HCT116 (cell line): ENCODE measurements around the gene NPTX1. TPM values are rescaled to one million over a fixed set of nuclear protein-coding genes. Genes with fewer than 3 reads are reported as not detected.

Experiments used
- ATAC-seq: fragments of 200-7000 bp; cut with Tn5 transposase; 2 replicates; pipeline ENCODE4 v1.9.1; 2020; ENCODE audit warnings: mild to moderate bottlenecking, moderate library complexity
- BruUV-seq: library from RNA; stranded (reverse); fragments of 400-500 nt; replicated peaks from 2 replicates; lab custom pipeline; 2021; lab: Mats Ljungman, UMichigan
- CTCF ChIA-PET: fragments of 300-600 bp; sonication (Branson Sonifier 250); formaldehyde crosslinking; loops from one replicate; lab custom pipeline; 2021; ENCODE audit warnings: antibody characterized with exemption; lab: Charles Lee
- POLR2A ChIA-PET: fragments of 300-600, 350-600 bp; sonication (Branson Sonifier 250); formaldehyde crosslinking; loops from one replicate; lab custom pipeline; 2021; ENCODE audit warnings: antibody characterized with exemption; lab: Charles Lee
- RAD21 ChIA-PET, 2 experiments: fragments of 300-600 bp; sonication (Branson Sonifier 250); formaldehyde crosslinking; loops; one replicate each; lab custom pipeline; 2023; ENCODE audit warnings: low total read pairs in 2 of 2; ENCODE audit not compliant: uncharacterized antibody in 2 of 2, unreplicated experiment in 2 of 2, low non-redundant PET in 1 of 2; lab: Charles Lee
- DNase-seq: peaks from one replicate; pipeline ENCODE4 v3.0.0-alpha.2; 2010; ENCODE audit warnings: low read depth, low spot score
- H2AFZ ChIP-seq: fragments of 200-600 bp; shearing (Covaris generic), sonication (generic); 2 replicates; pipeline ENCODE4 v1.6.1; 2017; ENCODE audit warnings: low read depth, mixed run types, mixed read lengths, antibody characterized with exemption, low read length; ENCODE audit not compliant: poor library complexity, severe bottlenecking
- H3K27ac ChIP-seq: 2 replicates; pipeline ENCODE4 v1.5.1; 2012; ENCODE audit warnings: low read depth, low read length
- H3K27me3 ChIP-seq: fragments of 200-600 bp; sonication (generic); 2 replicates; pipeline ENCODE4 v1.6.1; 2016; ENCODE audit warnings: mixed run types, low read length, mixed read lengths; ENCODE audit not compliant: insufficient read depth
- H3K36me3 ChIP-seq, 2 experiments: fragments of 200-500 bp in 1 of 2; fragments of 200-600 bp in 1 of 2; sonication (Bioruptor generic) in 1 of 2; sonication (generic) in 1 of 2; 2 replicates each; pipeline versions ENCODE4 v1.5.1 to v1.6.1; 2014 to 2016; ENCODE audit warnings: low read length in 2 of 2, inconsistent platforms in 1 of 2, mixed read lengths in 1 of 2, mixed run types in 1 of 2; ENCODE audit not compliant: insufficient read depth in 2 of 2, control insufficient read depth in 1 of 2
- H3K4me1 ChIP-seq, 2 experiments: fragments of 200-600 bp in 1 of 2; sonication (generic) in 1 of 2; 2 replicates each; pipeline versions ENCODE4 v1.5.1 to v1.6.1; 2012 to 2017; ENCODE audit warnings: low read length in 2 of 2, inconsistent platforms in 1 of 2, mild to moderate bottlenecking in 1 of 2, mixed read lengths in 1 of 2, mixed run types in 1 of 2, moderate library complexity in 1 of 2; ENCODE audit not compliant: insufficient read depth in 2 of 2, control insufficient read depth in 1 of 2
- H3K4me2 ChIP-seq: fragments of 200-600 bp; sonication (generic); 2 replicates; pipeline ENCODE4 v1.6.1; 2017; ENCODE audit warnings: mixed run types, low read length, mixed read lengths
- H3K4me3 ChIP-seq, 2 experiments: fragments of 200-600 bp in 1 of 2; sonication (generic) in 1 of 2; replicated peaks in 1 of 2; 2 replicates each; pipeline ENCODE4 v1.5.1; 2011 to 2016; ENCODE audit warnings: low read length in 2 of 2, control low read depth in 1 of 2, low read depth in 1 of 2, mild to moderate bottlenecking in 1 of 2, mixed read lengths in 1 of 2, mixed run types in 1 of 2
- H3K79me2 ChIP-seq: fragments of 200-600 bp; sonication (generic); 2 replicates; pipeline ENCODE4 v1.6.1; 2017; ENCODE audit warnings: mild to moderate bottlenecking, mixed run types, low read length, moderate library complexity, mixed read lengths; ENCODE audit not compliant: insufficient read depth
- H3K9ac ChIP-seq: fragments of 200-600 bp; sonication (generic); 2 replicates; pipeline ENCODE4 v1.6.1; 2016; ENCODE audit warnings: low read length, mixed read lengths
- H3K9me2 ChIP-seq: fragments of 200-600 bp; sonication (generic), shearing (Covaris generic); 2 replicates; pipeline ENCODE4 v1.6.1; 2017; ENCODE audit warnings: mixed run types, mild to moderate bottlenecking, moderate library complexity; ENCODE audit not compliant: insufficient read depth
- H3K9me3 ChIP-seq, 2 experiments: fragments of 200-500 bp in 1 of 2; fragments of 200-600 bp in 1 of 2; sonication (Bioruptor generic) in 1 of 2; sonication (generic) in 1 of 2; 2 replicates each; pipeline ENCODE4 v1.6.1; 2014 to 2017; ENCODE audit warnings: low read length in 2 of 2, mixed read lengths in 2 of 2, inconsistent platforms in 1 of 2, low read depth in 1 of 2, mild to moderate bottlenecking in 1 of 2, mixed run types in 1 of 2, moderate library complexity in 1 of 2; ENCODE audit not compliant: control insufficient read depth in 1 of 2, insufficient read depth in 1 of 2
- H4K20me1 ChIP-seq: fragments of 200-600 bp; sonication (generic), shearing (Covaris generic); 2 replicates; pipeline ENCODE4 v1.6.1; 2017; ENCODE audit warnings: mixed run types, mild to moderate bottlenecking, moderate library complexity; ENCODE audit not compliant: insufficient read depth
- CBX3 ChIP-seq: IDR thresholded peaks from 2 replicates; pipeline ENCODE4 v1.6.1; 2012; ENCODE audit warnings: low read depth
- EGR1 ChIP-seq: IDR thresholded peaks from 2 replicates; pipeline ENCODE4 v1.6.1; 2012; ENCODE audit warnings: low read depth
- ELF1 ChIP-seq: IDR thresholded peaks from 2 replicates; pipeline ENCODE4 v1.6.1; 2012; ENCODE audit warnings: low read depth, borderline replicate concordance
- EZH2 ChIP-seq: fragments of 200-600 bp; sonication (generic); IDR thresholded peaks from 2 replicates; pipeline ENCODE4 v1.6.1; 2017; ENCODE audit warnings: antibody characterized with exemption, mixed run types
- POLR2AphosphoS5 ChIP-seq: IDR thresholded peaks from 2 replicates; pipeline ENCODE4 v1.6.1; 2011; ENCODE audit warnings: mild to moderate bottlenecking, low read depth, low read length, moderate library complexity
- RAD21 ChIP-seq: IDR thresholded peaks from 2 replicates; pipeline ENCODE4 v1.6.1; 2012; ENCODE audit warnings: low read depth, mild to moderate bottlenecking
- SIN3A ChIP-seq: IDR thresholded peaks from 2 replicates; pipeline ENCODE4 v1.6.1; 2012; ENCODE audit warnings: low read depth
- SP1 ChIP-seq: IDR thresholded peaks from 2 replicates; pipeline ENCODE4 v1.6.1; 2012; ENCODE audit warnings: low read depth
- ZFX ChIP-seq: fragments of 450-650 bp; IDR thresholded peaks from 2 replicates; pipeline ENCODE4 v1.6.1; 2017
- ZNF274 ChIP-seq: fragments of 200-500 bp; sonication (Bioruptor generic); IDR thresholded peaks from 2 replicates; pipeline ENCODE4 v1.6.1; 2014; ENCODE audit warnings: mild to moderate bottlenecking, low read depth, low read length, inconsistent platforms
- intact Hi-C: fragments of 100-400 bp; cut with micrococcal nuclease; formaldehyde crosslinking; loops from 2 replicates; pipeline ENCODE4 v1.10.0; 2022
- total RNA-seq: library from RNA; stranded (reverse); gene quantifications from one replicate; pipeline ENCODE4 v1.2.1, GENCODE V29; 2021; ENCODE audit not compliant: unreplicated experiment
- TF ChIP-seq, protein P1 (sequence below): IDR thresholded peaks from 2 replicates; pipeline ENCODE4 v1.6.1; 2012
- TF ChIP-seq, protein P2 (sequence below): IDR thresholded peaks from 2 replicates; pipeline ENCODE4 v1.6.1; 2012; ENCODE audit warnings: low read depth
- TF ChIP-seq, protein P3 (sequence below): IDR thresholded peaks from 2 replicates; pipeline ENCODE4 v1.6.1; 2012

The NPTX1 gene
- total RNA-seq, 1 experiment from 2014 or later: 0.15 TPM

DNA sequence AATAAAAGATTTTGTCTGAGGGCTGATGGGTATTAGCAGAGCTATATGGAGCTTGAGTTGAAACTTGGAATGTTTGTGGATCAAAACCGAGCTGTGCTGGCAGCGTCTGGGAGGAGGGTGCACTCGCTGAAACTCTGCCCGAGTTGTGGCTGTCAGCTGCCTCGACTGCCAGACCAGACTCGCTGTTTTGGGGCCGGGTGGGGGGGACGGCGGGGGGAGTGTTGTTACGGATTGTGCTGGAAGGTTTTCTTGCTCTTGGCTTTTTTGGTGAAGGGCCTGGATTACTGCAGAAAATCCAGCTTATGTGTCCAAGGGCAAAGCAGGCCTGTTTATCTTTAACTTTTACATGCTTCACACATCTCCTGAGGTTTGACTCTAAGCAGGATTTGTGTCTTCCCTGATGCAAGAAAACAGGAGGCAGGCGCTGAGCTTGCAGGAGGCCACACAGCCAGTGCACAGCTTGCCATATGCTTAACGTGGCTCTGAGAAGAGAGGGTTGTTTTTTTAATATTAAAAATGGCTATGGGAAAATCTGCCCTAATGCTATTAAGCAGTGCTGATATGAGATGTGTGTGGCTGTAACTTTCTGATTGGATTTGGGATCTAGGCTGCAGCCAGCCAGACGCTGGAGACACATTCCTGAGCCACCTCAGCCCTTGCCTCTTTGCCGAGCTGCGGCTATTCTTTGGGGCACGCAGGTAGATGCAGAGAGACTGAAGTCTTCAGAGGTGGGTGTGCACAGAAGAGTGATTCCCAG, 47.7 kb upstream of the NPTX1 start:
- intact Hi-C loops: no loop called here
- ChIA-PET RAD21 (no interaction called here), CTCF (no interaction called here), POLR2A (no interaction called here)
- Histone ChIP-seq H3K27ac (no peak overlapping the region), H3K4me3 (no peak overlapping the region), H3K36me3 (no peaks in the 10 kb centered on the region), H2AFZ (no peak overlapping the region), H3K27me3 (no peaks in the 10 kb centered on the region), H3K79me2 (no peaks in the 10 kb centered on the region), H3K9ac (no peak overlapping the region), H3K4me1 (no peaks in the 10 kb centered on the region), H3K9me3 (peaks cover 0 to 6% of the 10 kb centered on the region in 2 experiments; a peak in 1 of 4 replicates), H3K9me2 (no peaks in the 10 kb centered on the region), H4K20me1 (no peaks in the 10 kb centered on the region), H3K4me2 (no peak overlapping the region)
- no TSS peak for BruUV-seq
- ATAC-seq (no peak), DNase-seq (no peak)
- TF ChIP-seq ELF1: no peak
- no peak for TF ChIP-seq ZNF274
- no peak for TF ChIP-seq EZH2
- TF ChIP-seq, protein P1, sequence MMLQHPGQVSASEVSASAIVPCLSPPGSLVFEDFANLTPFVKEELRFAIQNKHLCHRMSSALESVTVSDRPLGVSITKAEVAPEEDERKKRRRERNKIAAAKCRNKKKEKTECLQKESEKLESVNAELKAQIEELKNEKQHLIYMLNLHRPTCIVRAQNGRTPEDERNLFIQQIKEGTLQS: no peak
- no peak for TF ChIP-seq RAD21
- TF ChIP-seq, protein P2, sequence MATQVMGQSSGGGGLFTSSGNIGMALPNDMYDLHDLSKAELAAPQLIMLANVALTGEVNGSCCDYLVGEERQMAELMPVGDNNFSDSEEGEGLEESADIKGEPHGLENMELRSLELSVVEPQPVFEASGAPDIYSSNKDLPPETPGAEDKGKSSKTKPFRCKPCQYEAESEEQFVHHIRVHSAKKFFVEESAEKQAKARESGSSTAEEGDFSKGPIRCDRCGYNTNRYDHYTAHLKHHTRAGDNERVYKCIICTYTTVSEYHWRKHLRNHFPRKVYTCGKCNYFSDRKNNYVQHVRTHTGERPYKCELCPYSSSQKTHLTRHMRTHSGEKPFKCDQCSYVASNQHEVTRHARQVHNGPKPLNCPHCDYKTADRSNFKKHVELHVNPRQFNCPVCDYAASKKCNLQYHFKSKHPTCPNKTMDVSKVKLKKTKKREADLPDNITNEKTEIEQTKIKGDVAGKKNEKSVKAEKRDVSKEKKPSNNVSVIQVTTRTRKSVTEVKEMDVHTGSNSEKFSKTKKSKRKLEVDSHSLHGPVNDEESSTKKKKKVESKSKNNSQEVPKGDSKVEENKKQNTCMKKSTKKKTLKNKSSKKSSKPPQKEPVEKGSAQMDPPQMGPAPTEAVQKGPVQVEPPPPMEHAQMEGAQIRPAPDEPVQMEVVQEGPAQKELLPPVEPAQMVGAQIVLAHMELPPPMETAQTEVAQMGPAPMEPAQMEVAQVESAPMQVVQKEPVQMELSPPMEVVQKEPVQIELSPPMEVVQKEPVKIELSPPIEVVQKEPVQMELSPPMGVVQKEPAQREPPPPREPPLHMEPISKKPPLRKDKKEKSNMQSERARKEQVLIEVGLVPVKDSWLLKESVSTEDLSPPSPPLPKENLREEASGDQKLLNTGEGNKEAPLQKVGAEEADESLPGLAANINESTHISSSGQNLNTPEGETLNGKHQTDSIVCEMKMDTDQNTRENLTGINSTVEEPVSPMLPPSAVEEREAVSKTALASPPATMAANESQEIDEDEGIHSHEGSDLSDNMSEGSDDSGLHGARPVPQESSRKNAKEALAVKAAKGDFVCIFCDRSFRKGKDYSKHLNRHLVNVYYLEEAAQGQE: no peak
- TF ChIP-seq, protein P3, sequence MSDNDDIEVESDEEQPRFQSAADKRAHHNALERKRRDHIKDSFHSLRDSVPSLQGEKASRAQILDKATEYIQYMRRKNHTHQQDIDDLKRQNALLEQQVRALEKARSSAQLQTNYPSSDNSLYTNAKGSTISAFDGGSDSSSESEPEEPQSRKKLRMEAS: no peak
- TF ChIP-seq SP1: no peak
- TF ChIP-seq ZFX: no peak
- no peak for TF ChIP-seq SIN3A
- TF ChIP-seq EGR1: no peak
- TF ChIP-seq POLR2AphosphoS5: no peak
- TF ChIP-seq CBX3: no peak
